ENCODE results near the gene TIAM2. TPM values are rescaled to one million over a fixed set of nuclear protein-coding genes. Genes with fewer than 3 reads are reported as not detected.

TIAM2 gene
- total RNA-seq, 3 donors from 2014 or later (not counting 1 experiment from before 2014, with no cell fraction given), result 6.5 to 11.1 (median 8.7) TPM

DNA sequence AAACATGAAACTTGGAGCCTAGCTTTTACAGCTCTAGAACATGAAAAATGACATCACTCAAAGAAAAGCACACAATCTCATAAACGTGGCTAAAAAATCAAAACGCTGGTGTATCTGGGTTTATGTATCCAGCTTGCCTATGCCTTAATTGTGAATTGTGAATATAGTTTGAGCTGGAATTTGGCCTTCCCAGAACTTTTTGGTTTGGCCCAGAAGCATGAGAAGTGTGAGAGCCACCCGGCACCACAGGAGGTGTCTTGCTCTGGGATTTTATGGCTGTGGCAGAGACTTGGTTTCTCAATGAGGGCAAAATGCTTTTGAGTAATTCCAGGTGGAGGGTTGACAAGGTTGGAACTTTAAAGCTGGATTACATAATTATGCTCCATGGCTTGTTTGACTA, 69.2 kb downstream of the TIAM2 start:
- no peak for ATAC-seq
- intact Hi-C loops (cut with micrococcal nuclease), result no loop called here
- no peak for DNase-seq

DNA sequence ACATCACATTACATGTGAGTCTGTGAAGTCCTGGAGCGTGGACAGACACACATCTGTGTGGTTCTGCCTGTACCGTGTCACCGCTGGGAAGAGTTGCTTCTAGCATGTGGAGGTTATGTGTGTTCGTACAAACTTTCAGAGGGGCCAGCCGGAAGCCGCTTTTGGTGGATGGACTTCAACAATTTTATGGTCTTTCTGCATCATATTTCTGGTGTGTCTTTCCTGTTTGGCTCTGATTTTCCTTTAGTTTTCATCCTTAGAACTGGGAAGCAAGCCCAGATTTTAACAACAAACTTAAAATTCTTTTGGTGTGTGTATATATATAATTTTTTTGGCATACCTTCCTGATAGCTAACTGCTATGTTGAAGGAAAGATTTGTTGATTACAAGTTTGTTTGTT, 71.2 kb downstream of the TIAM2 start:
- ATAC-seq, result no peak
- Histone ChIP-seq H3K4me3 (ENCODE audit: low read length) (no peak overlapping the region), H3K9me3 (ENCODE audit: control insufficient read depth, insufficient read depth, low read length) (no peaks in the 10 kb centered on the region), H3K36me3 (ENCODE audit: control insufficient read depth, insufficient read depth, low read length) (no peaks in the 10 kb centered on the region), H3K27me3 (ENCODE audit: control insufficient read depth, insufficient read depth, low read length) (no peaks in the 10 kb centered on the region), H3K27ac (ENCODE audit: low read length) (no peak overlapping the region), H3K4me1 (ENCODE audit: control insufficient read depth, insufficient read depth, low read length) (no peaks in the 10 kb centered on the region)
- TF ChIP-seq, protein P1, sequence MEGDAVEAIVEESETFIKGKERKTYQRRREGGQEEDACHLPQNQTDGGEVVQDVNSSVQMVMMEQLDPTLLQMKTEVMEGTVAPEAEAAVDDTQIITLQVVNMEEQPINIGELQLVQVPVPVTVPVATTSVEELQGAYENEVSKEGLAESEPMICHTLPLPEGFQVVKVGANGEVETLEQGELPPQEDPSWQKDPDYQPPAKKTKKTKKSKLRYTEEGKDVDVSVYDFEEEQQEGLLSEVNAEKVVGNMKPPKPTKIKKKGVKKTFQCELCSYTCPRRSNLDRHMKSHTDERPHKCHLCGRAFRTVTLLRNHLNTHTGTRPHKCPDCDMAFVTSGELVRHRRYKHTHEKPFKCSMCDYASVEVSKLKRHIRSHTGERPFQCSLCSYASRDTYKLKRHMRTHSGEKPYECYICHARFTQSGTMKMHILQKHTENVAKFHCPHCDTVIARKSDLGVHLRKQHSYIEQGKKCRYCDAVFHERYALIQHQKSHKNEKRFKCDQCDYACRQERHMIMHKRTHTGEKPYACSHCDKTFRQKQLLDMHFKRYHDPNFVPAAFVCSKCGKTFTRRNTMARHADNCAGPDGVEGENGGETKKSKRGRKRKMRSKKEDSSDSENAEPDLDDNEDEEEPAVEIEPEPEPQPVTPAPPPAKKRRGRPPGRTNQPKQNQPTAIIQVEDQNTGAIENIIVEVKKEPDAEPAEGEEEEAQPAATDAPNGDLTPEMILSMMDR (IDR thresholded peaks at IDR 0.05), result no peak
- H3K4me1 Mint-ChIP-seq, result no peaks in the 10 kb centered on the region
- intact Hi-C loops (cut with micrococcal nuclease), result no loop called here
- no peak overlapping the region for H3K4me3 Mint-ChIP-seq
- H3K27ac Mint-ChIP-seq, result no peak overlapping the region
- H3K9me3 Mint-ChIP-seq, result no peaks in the 10 kb centered on the region
- no peaks in the 10 kb centered on the region for H3K36me3 Mint-ChIP-seq
- WGBS (ENCODE audit: insufficient coverage), result 97% methylated on average over 6 of the region's 6 CpGs
- peaks cover 4 to 13% of the 10 kb centered on the region in 2 donors for H3K27me3 Mint-ChIP-seq (ENCODE audit: low read depth in 2 of 2)
- DNase-seq, result no peak

More for the DNA sequence above, 69.2 kb downstream of the TIAM2 start:
- TF ChIP-seq, protein P1 (IDR thresholded peaks at IDR 0.05), result no peak
- no peaks in the 10 kb centered on the region for H3K4me1 ChIP-seq (ENCODE audit: control insufficient read depth, insufficient read depth, low read length)
- Mint-ChIP-seq H3K27me3 (ENCODE audit: low read depth in 2 of 2) (peaks cover 4 to 13% of the 10 kb centered on the region in 2 donors), H3K27ac (no peak overlapping the region), H3K36me3 (no peaks in the 10 kb centered on the region), H3K9me3 (no peaks in the 10 kb centered on the region), H3K4me3 (no peak overlapping the region), H3K4me1 (no peaks in the 10 kb centered on the region)
- H3K27me3 ChIP-seq (ENCODE audit: control insufficient read depth, insufficient read depth, low read length), result no peaks in the 10 kb centered on the region
- H3K27ac ChIP-seq (ENCODE audit: low read length), result no peak overlapping the region
- 95% methylated on average over 3 of the region's 3 CpGs for WGBS (ENCODE audit: insufficient coverage)
- H3K36me3 ChIP-seq (ENCODE audit: control insufficient read depth, insufficient read depth, low read length), result no peaks in the 10 kb centered on the region
- H3K4me3 ChIP-seq (ENCODE audit: low read length), result no peak overlapping the region
- no peaks in the 10 kb centered on the region for H3K9me3 ChIP-seq (ENCODE audit: control insufficient read depth, insufficient read depth, low read length)

DNA sequence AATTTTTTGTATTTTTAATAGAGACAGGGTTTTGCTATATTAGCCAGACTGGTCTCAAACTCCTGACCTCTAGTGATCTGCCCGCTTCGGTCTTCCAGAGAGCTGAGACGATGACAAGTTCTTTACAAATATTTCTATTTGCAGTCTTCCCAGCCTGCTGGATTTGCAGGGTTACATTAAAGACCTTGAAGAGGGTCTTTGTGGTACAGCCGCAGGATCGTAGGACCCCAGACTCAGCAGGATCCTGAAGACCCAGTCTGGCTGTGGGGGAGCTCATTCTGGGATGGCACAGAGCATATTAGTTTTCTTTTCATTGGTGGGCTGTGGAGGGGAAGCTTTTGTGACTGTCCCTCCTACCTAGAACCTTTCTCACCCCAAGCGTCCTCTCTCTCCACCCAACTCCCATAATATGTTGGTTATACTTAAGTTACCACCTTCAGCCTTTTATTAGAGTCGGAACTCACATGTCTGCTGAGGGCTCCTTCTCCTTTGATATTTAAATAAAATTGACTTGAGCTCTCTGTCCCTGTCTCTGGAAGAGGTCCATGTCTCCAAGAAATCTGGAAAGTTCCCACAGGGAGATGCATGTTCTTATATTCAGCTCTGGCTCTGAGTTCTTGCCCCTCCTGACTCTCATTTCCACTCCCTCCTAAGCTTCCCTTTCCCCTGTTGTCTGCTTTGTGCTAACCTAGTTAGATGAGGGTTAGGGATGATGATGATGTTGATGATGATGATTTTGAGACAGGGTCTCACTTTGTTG, 72.0 kb downstream of the TIAM2 start:
- intact Hi-C loops (cut with micrococcal nuclease), result no loop called here
- Mint-ChIP-seq H3K9me3 (no peaks in the 10 kb centered on the region), H3K4me1 (no peaks in the 10 kb centered on the region), H3K4me3 (no peak overlapping the region), H3K27me3 (ENCODE audit: low read depth in 2 of 2) (peaks cover 8 to 13% of the 10 kb centered on the region in 2 donors), H3K36me3 (no peaks in the 10 kb centered on the region), H3K27ac (no peak overlapping the region)
- no peak for ATAC-seq
- Histone ChIP-seq H3K27me3 (ENCODE audit: control insufficient read depth, insufficient read depth, low read length) (no peaks in the 10 kb centered on the region), H3K36me3 (ENCODE audit: control insufficient read depth, insufficient read depth, low read length) (no peaks in the 10 kb centered on the region), H3K4me3 (ENCODE audit: low read length) (no peak overlapping the region), H3K4me1 (ENCODE audit: control insufficient read depth, insufficient read depth, low read length) (no peaks in the 10 kb centered on the region), H3K27ac (ENCODE audit: low read length) (no peak overlapping the region), H3K9me3 (ENCODE audit: control insufficient read depth, insufficient read depth, low read length) (no peaks in the 10 kb centered on the region)
- TF ChIP-seq, protein P1 (IDR thresholded peaks at IDR 0.05), result no peak
- WGBS (ENCODE audit: insufficient coverage), result 89% methylated on average over 6 of the region's 7 CpGs
- no peak for DNase-seq
